Neuronal stem cell (in vitro differentiated cells): ENCODE results near the gene ARPIN.
"Not testable (repeated sequence)": the region's sequence is repeated elsewhere in the genome, so short reads cannot be mapped to it uniquely, and the experiment has no call there.

Experiments used
- DNase-seq: peaks from one replicate; pipeline ENCODE4 v3.0.0-alpha.2; 2013; ENCODE audit warnings: low spot score
- H2AFZ ChIP-seq: one replicate; pipeline ENCODE4 v1.6.1; 2013; ENCODE audit warnings: mild to moderate bottlenecking, low read length, inconsistent platforms
- H2AK5ac ChIP-seq: 2 replicates; pipeline ENCODE4 v1.6.1; 2013; ENCODE audit warnings: low read depth, mild to moderate bottlenecking, inconsistent platforms, low read length, moderate library complexity, mixed read lengths
- H2BK120ac ChIP-seq: 2 replicates; pipeline ENCODE4 v1.6.1; 2013; ENCODE audit warnings: low read depth, mild to moderate bottlenecking, inconsistent platforms, low read length, moderate library complexity, mixed read lengths
- H2BK12ac ChIP-seq: one replicate; pipeline ENCODE4 v1.6.1; 2013; ENCODE audit warnings: low read length, inconsistent platforms
- H2BK15ac ChIP-seq: 2 replicates; pipeline ENCODE4 v1.6.1; 2013; ENCODE audit warnings: mild to moderate bottlenecking, low read length, inconsistent platforms, mixed read lengths
- H2BK5ac ChIP-seq: one replicate; pipeline ENCODE4 v1.6.1; 2013; ENCODE audit warnings: inconsistent platforms, mild to moderate bottlenecking, low read length, moderate library complexity
- H3K14ac ChIP-seq: one replicate; pipeline ENCODE4 v1.6.1; 2013; ENCODE audit warnings: low read length, inconsistent platforms
- H3K18ac ChIP-seq: 2 replicates; pipeline ENCODE4 v1.6.1; 2013; ENCODE audit warnings: low read length, inconsistent platforms
- H3K23ac ChIP-seq: 2 replicates; pipeline ENCODE4 v1.6.1; 2013; ENCODE audit warnings: low read depth, mild to moderate bottlenecking, mixed read lengths, low read length, inconsistent platforms; ENCODE audit not compliant: poor library complexity
- H3K27ac ChIP-seq: replicated peaks from 3 replicates; pipeline ENCODE4 v1.5.1; 2013; ENCODE audit warnings: low read length, inconsistent platforms
- H3K27me3 ChIP-seq, 3 experiments: 2 replicates each; pipeline ENCODE4 v1.6.1; 2013; ENCODE audit warnings: low read length in 3 of 3, mild to moderate bottlenecking in 2 of 3, inconsistent platforms in 1 of 3, low read depth in 1 of 3, mixed read lengths in 1 of 3, moderate library complexity in 1 of 3; ENCODE audit not compliant: control insufficient read depth in 3 of 3, insufficient read depth in 3 of 3
- H3K36me3 ChIP-seq, 2 donors: replicated peaks in 1 of 2; 2 replicates each; pipeline ENCODE4 v1.6.1; 2013; ENCODE audit warnings: low read length in 2 of 2; ENCODE audit not compliant: control insufficient read depth in 2 of 2, insufficient read depth in 2 of 2
- H3K4ac ChIP-seq: 2 replicates; pipeline ENCODE4 v1.6.1; 2013; ENCODE audit warnings: inconsistent platforms, mild to moderate bottlenecking, low read length, moderate library complexity
- H3K4me1 ChIP-seq, 2 donors: 1 replicate in 1 of 2; 2 replicates in 1 of 2; pipeline ENCODE4 v1.6.1; 2013; ENCODE audit warnings: low read length in 2 of 2, low read depth in 1 of 2; ENCODE audit not compliant: control insufficient read depth in 2 of 2, insufficient read depth in 1 of 2
- H3K4me2 ChIP-seq: one replicate; pipeline ENCODE4 v1.6.1; 2013; ENCODE audit warnings: mild to moderate bottlenecking, low read length, inconsistent platforms; ENCODE audit not compliant: insufficient read depth, poor library complexity, severe bottlenecking
- H3K4me3 ChIP-seq, 2 donors: 2 replicates each; pipeline ENCODE4 v1.5.1; 2013; ENCODE audit warnings: low read length in 2 of 2, mild to moderate bottlenecking in 2 of 2, inconsistent platforms in 1 of 2, moderate library complexity in 1 of 2
- H3K79me1 ChIP-seq: one replicate; pipeline ENCODE4 v1.6.1; 2013; ENCODE audit warnings: low read depth, mild to moderate bottlenecking, inconsistent platforms, low read length, moderate library complexity
- H3K9ac ChIP-seq: one replicate; pipeline ENCODE4 v1.6.1; 2013; ENCODE audit warnings: mild to moderate bottlenecking, low read depth, low read length, inconsistent platforms; ENCODE audit not compliant: poor library complexity
- H3K9me3 ChIP-seq, 2 donors: replicated peaks in 1 of 2; 2 replicates each; pipeline versions ENCODE3 to v1.6.1; 2013; ENCODE audit warnings: low read length in 2 of 2, mild to moderate bottlenecking in 2 of 2, inconsistent platforms in 1 of 2, low read depth in 1 of 2, mixed read lengths in 1 of 2, moderate library complexity in 1 of 2; ENCODE audit not compliant: control insufficient read depth in 2 of 2, insufficient read depth in 1 of 2
- H4K8ac ChIP-seq: one replicate; pipeline ENCODE4 v1.6.1; 2013; ENCODE audit warnings: low read depth, mild to moderate bottlenecking, inconsistent platforms, low read length, moderate library complexity
- H4K91ac ChIP-seq: one replicate; pipeline ENCODE4 v1.6.1; 2013; ENCODE audit warnings: low read length, low read depth, mild to moderate bottlenecking, inconsistent platforms; ENCODE audit not compliant: poor library complexity
- WGBS, 2 donors: extraction: QIAGEN DNeasy Blood & Tissue Kit; methylation state at CpG; one replicate each; pipeline ENCODE4 v1.1.7; 2013; ENCODE audit warnings: missing lambda C conversion rate in 2 of 2, mixed read lengths in 1 of 2; ENCODE audit not compliant: insufficient read length in 2 of 2, insufficient replicate concordance in 1 of 2; ENCODE audit errors: extremely low coverage in 2 of 2; 5-methylcytosine and 5-hydroxymethylcytosine counted together

The ARPIN gene

DNA sequence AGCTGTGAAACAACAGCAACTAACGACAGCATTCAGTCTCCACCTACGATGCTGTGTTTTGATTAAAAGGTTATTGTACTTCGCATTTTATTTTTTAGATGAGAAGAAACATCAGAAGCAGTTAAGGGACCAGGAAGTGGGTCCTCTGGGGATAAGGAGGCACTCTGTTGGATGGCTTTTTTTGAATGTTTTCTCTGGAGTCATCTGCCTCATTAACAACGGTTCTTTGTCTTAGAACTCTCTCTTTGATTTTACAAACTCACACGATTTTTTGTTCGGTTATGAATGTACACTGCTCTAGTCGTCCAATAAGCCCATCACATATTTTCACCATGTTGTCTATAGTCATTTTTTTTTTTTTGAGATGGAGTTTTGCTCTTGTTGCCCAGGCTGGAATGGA, 36.0 kb upstream of the ARPIN start:
- H3K9ac ChIP-seq = no peak overlapping the region
- no peak overlapping the region for H3K4me2 ChIP-seq
- H2BK15ac ChIP-seq = no peak overlapping the region
- no peak overlapping the region for H2BK5ac ChIP-seq
- no peak overlapping the region for H3K4me3 ChIP-seq
- no peak overlapping the region for H4K91ac ChIP-seq
- peaks cover 0 to 8% of the 10 kb centered on the region in 2 donors for H3K9me3 ChIP-seq
- no peaks in the 10 kb centered on the region for H3K4me1 ChIP-seq
- H3K18ac ChIP-seq = no peak overlapping the region
- no peak overlapping the region for H3K14ac ChIP-seq
- no peaks in the 10 kb centered on the region for H3K36me3 ChIP-seq
- no peak overlapping the region for H2AK5ac ChIP-seq
- H4K8ac ChIP-seq = no peak overlapping the region
- no peak overlapping the region for H2BK12ac ChIP-seq
- H3K27ac ChIP-seq = no peak overlapping the region
- DNase-seq = no peak
- H2BK120ac ChIP-seq = no peak overlapping the region
- no peaks in the 10 kb centered on the region for H3K79me1 ChIP-seq
- no CpG with 5 or more reads among the region's 7 CpGs for WGBS, 2 donors
- H3K27me3 ChIP-seq = no peaks in the 10 kb centered on the region
- H3K4ac ChIP-seq = no peak overlapping the region
- H3K23ac ChIP-seq = no peak overlapping the region
- H2AFZ ChIP-seq = no peak overlapping the region

DNA sequence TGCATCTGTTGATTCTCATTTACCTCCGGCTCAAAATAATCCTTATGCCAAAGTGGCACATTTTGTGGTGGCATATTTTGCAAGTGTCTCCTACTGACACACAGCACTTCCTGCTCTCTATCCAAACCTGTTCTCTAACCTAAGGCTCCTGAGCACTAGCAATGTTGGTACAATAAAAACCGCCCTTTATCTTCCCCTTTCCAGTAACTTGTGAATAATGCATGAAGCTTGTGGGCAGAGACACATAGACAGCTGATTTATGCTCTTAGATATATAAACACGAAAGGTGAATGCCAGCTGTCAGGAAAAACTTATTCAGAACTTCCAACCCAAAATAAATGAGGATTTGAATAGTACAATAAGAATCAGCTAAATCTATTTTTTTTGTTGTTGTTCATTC, 34.6 kb upstream of the ARPIN start:
- H3K4me1 ChIP-seq = no peaks in the 10 kb centered on the region
- H3K79me1 ChIP-seq = no peaks in the 10 kb centered on the region
- H2BK15ac ChIP-seq = no peak overlapping the region
- no peak overlapping the region for H2BK12ac ChIP-seq
- H3K4me3 ChIP-seq = no peak overlapping the region
- H3K4me2 ChIP-seq = no peak overlapping the region
- no peak overlapping the region for H3K14ac ChIP-seq
- no peak overlapping the region for H4K91ac ChIP-seq
- no peak overlapping the region for H2AK5ac ChIP-seq
- H3K9ac ChIP-seq = no peak overlapping the region
- no CpG with 5 or more reads among the region's 3 CpGs for WGBS, 2 donors
- no peaks in the 10 kb centered on the region for H3K27me3 ChIP-seq
- H3K27ac ChIP-seq = no peak overlapping the region
- H3K9me3 ChIP-seq = peaks cover 0 to 8% of the 10 kb centered on the region in 2 donors
- H3K4ac ChIP-seq = no peak overlapping the region
- no peak overlapping the region for H3K23ac ChIP-seq
- no peak overlapping the region for H4K8ac ChIP-seq
- H2BK5ac ChIP-seq = no peak overlapping the region
- no peak for DNase-seq
- H2AFZ ChIP-seq = no peak overlapping the region
- no peak overlapping the region for H3K18ac ChIP-seq
- no peaks in the 10 kb centered on the region for H3K36me3 ChIP-seq
- no peak overlapping the region for H2BK120ac ChIP-seq

DNA sequence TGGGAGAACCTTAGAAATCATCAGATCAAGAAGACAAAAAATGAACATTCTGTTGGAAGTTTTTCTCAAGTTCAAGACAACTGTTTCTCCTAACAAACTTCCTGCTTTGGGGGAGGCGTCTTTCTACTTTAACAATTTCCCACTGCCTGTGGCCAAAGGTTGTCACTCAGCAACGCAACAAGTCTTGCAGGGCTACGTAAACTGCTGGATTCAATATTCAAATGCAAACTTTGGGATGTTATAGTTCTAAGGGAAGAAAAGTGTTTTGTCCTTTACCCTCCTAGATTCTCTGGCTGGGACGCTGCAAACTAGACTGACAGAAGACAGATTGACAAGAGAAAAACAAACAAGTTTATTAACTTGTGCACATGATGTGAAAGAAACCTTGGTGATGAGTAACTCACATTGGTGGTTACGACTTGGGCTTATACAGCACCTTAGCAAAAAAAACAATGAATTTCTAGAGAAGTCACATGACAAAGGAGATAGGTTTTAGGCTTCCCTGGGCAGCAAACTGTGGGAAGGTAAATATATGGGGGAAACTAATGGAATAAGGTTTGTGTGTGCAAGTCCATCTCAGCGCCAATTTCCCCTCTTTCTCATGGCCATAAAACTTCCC, 34.0 kb upstream of the ARPIN start:
- H3K4me3 ChIP-seq = no peak overlapping the region
- no peak overlapping the region for H4K8ac ChIP-seq
- no peak overlapping the region for H3K18ac ChIP-seq
- H3K23ac ChIP-seq = no peak overlapping the region
- no peak overlapping the region for H2AK5ac ChIP-seq
- no peak for DNase-seq
- no CpG with 5 or more reads among the region's 6 CpGs for WGBS, 2 donors
- no peak overlapping the region for H2BK12ac ChIP-seq
- no peak overlapping the region for H2BK5ac ChIP-seq
- no peaks in the 10 kb centered on the region for H3K4me1 ChIP-seq
- H3K36me3 ChIP-seq = no peaks in the 10 kb centered on the region
- no peaks in the 10 kb centered on the region for H3K79me1 ChIP-seq
- H4K91ac ChIP-seq = no peak overlapping the region
- no peaks in the 10 kb centered on the region for H3K27me3 ChIP-seq
- no peak overlapping the region for H2BK15ac ChIP-seq
- no peak overlapping the region for H2BK120ac ChIP-seq
- peaks cover 0 to 8% of the 10 kb centered on the region in 2 donors for H3K9me3 ChIP-seq
- H3K27ac ChIP-seq = no peak overlapping the region
- H3K9ac ChIP-seq = no peak overlapping the region
- H2AFZ ChIP-seq = peak overlapping the region; percentile 53
- no peak overlapping the region for H3K14ac ChIP-seq
- no peak overlapping the region for H3K4ac ChIP-seq
- no peak overlapping the region for H3K4me2 ChIP-seq

DNA sequence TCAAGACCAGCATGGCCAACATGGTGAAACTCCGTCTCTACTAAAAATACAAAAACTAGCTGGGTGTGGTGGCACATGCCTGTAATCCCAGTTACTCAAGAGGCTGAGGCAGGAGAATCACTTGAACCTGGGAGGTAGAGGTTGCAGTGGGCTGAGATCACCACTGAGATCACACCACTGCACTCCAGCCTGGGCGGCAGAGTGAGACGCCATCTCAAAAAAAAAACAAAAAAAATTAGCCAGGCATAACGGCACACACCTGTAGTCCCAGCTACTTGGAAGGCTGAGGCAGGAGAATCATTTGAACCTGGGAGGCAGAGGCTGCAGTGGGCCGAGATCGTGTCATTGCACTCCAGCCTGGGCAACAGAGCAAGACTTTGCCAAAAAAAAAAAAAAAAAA, 31.0 kb upstream of the ARPIN start:
- no CpG with 5 or more reads among the region's 6 CpGs for WGBS, 2 donors
- not testable (repeated sequence) for H3K4me2 ChIP-seq, H3K9ac ChIP-seq, H3K4ac ChIP-seq, H3K79me1 ChIP-seq, H2AK5ac ChIP-seq, H2BK15ac ChIP-seq, DNase-seq, H2AFZ ChIP-seq, H4K91ac ChIP-seq, H2BK120ac ChIP-seq, H3K27me3 ChIP-seq, H3K4me1 ChIP-seq, H3K36me3 ChIP-seq, H2BK5ac ChIP-seq, H3K23ac ChIP-seq, H3K4me3 ChIP-seq, H2BK12ac ChIP-seq, H4K8ac ChIP-seq, H3K14ac ChIP-seq, H3K27ac ChIP-seq, H3K18ac ChIP-seq, H3K9me3 ChIP-seq
